Thyroid gland (tissue), 4 donors: Measurements from ENCODE around the gene CFAP210.

Experiments used
- CTCF ChIP-seq, 6 experiments: fragments of 200-600 bp in 3 of 6; fragments of 450-650 bp in 3 of 6; sonication (generic) in 3 of 6; IDR thresholded peaks; one replicate each; pipeline ENCODE4 v1.5.1; 2016 to 2019; ENCODE audit warnings: antibody characterized with exemption in 6 of 6, mild to moderate bottlenecking in 2 of 6, inconsistent platforms in 1 of 6, moderate library complexity in 1 of 6
- POLR2A ChIP-seq, 2 donors: fragments of 450-650 bp; IDR thresholded peaks; one replicate each; pipeline ENCODE4 v1.6.1; 2017; ENCODE audit warnings: antibody characterized with exemption in 2 of 2, mild to moderate bottlenecking in 2 of 2, moderate library complexity in 1 of 2

GRCh38 chr2:169653636-169654035, 40.6 kb downstream of the CFAP210 start:
- TF ChIP-seq CTCF (IDR thresholded peaks at IDR 0.05) (no peak), POLR2A (IDR thresholded peaks at IDR 0.05) (no peak)
